T-helper 22 cell (primary cell): ENCODE results near the gene FNIP1.
"Not testable (repeated sequence)": the region's sequence is repeated elsewhere in the genome, so short reads cannot be mapped to it uniquely, and the experiment has no call there.

ENCODE experiments used
- DNase-seq: peaks from one replicate; pipeline ENCODE4 v3.0.0-alpha.2; 2020; ENCODE audit warnings: low read depth

Gene FNIP1

GRCh38 chr5:131637694-131638093 lies 159.1 kb downstream of the FNIP1 start:
- DNase-seq: no peak

- no peak for DNase-seq
Observed at GRCh38 chr5:131635684-131636572, 160.9 kb downstream of the FNIP1 start.

- DNase-seq: peak; percentile 98
Observed at GRCh38 chr5:131634996-131635683, 161.7 kb downstream of the FNIP1 start, which contains the start of gene RAPGEF6. Gene RAPGEF6, minus strand, starts transcription at chr5:131635229. Its CDS starts 199 bp downstream, at chr5:131635030.

GRCh38 chr5:131634666-131634995 lies 162.2 kb downstream of the FNIP1 start:
- peak; percentile 51 for DNase-seq

- no peak for DNase-seq
Observed at GRCh38 chr5:131634238-131634637, 162.6 kb downstream of the FNIP1 start.

GRCh38 chr5:131633830-131634229 lies 163.0 kb downstream of the FNIP1 start:
- no peak for DNase-seq

GRCh38 chr5:131630963-131631350 lies 165.9 kb downstream of the FNIP1 start:
- no peak for DNase-seq

GRCh38 chr5:131630208-131630962 lies 166.4 kb downstream of the FNIP1 start:
- DNase-seq: no peak

- no peak for DNase-seq
Observed at GRCh38 chr5:131628990-131629389, 167.8 kb downstream of the FNIP1 start.

GRCh38 chr5:131627207-131627865 lies 169.5 kb downstream of the FNIP1 start:
- DNase-seq: no peak

- DNase-seq: no peak
Observed at GRCh38 chr5:131622633-131623032, 174.2 kb downstream of the FNIP1 start.

- not testable (repeated sequence) for DNase-seq
Observed at GRCh38 chr5:131621164-131621563, 175.7 kb downstream of the FNIP1 start.

GRCh38 chr5:131619102-131619501 lies 177.7 kb downstream of the FNIP1 start:
- no peak for DNase-seq

- no peak for DNase-seq
Observed at GRCh38 chr5:131617140-131617822, 179.5 kb downstream of the FNIP1 start.

- DNase-seq: no peak
Observed at GRCh38 chr5:131615957-131616356, 180.9 kb downstream of the FNIP1 start.

GRCh38 chr5:131613423-131613822 lies 183.4 kb downstream of the FNIP1 start:
- DNase-seq: no peak

GRCh38 chr5:131611064-131611381 lies 185.8 kb downstream of the FNIP1 start:
- no peak for DNase-seq

- no peak for DNase-seq
Observed at GRCh38 chr5:131610198-131611063, 186.4 kb downstream of the FNIP1 start.

- DNase-seq: no peak
Observed at GRCh38 chr5:131609774-131610173, 187.0 kb downstream of the FNIP1 start.

GRCh38 chr5:131608597-131608996 lies 188.2 kb downstream of the FNIP1 start:
- DNase-seq: no peak
